Endothelial cell of umbilical vein (primary cell): ENCODE data around the gene FOXJ3.

ENCODE experiments used
- EZH2 ChIP-seq: IDR thresholded peaks from 2 replicates; pipeline ENCODE4 v1.6.1; 2012; ENCODE audit warnings: borderline replicate concordance, low read depth, mild to moderate bottlenecking, moderate library complexity, low read length, inconsistent platforms; ENCODE audit not compliant: severe bottlenecking
- FOS ChIP-seq: IDR thresholded peaks from 2 replicates; pipeline ENCODE4 v1.6.1; 2011; ENCODE audit warnings: mild to moderate bottlenecking, low read length, moderate library complexity, borderline replicate concordance; ENCODE audit not compliant: insufficient read depth
- GATA2 ChIP-seq: IDR thresholded peaks from 2 replicates; pipeline ENCODE4 v1.7.0; 2011; ENCODE audit warnings: low read depth, mild to moderate bottlenecking, moderate library complexity, mixed read lengths, low read length; ENCODE audit not compliant: insufficient read length, insufficient read depth
- JUN ChIP-seq: IDR thresholded peaks from 2 replicates; pipeline ENCODE4 v1.6.1; 2011; ENCODE audit warnings: borderline replicate concordance, low read depth; ENCODE audit not compliant: insufficient read length, insufficient read depth
- MYC ChIP-seq: IDR thresholded peaks from one replicate; pipeline ENCODE4 v1.6.1; 2011; ENCODE audit warnings: mild to moderate bottlenecking, low read depth, low read length
- POLR2A ChIP-seq: IDR thresholded peaks from 2 replicates; pipeline ENCODE4 v1.6.1; 2012; ENCODE audit warnings: low read depth, mild to moderate bottlenecking, control low read depth, low read length
- POLR2AphosphoS5 ChIP-seq: IDR thresholded peaks from 2 replicates; pipeline ENCODE4 v1.6.1; 2012; ENCODE audit warnings: low read depth, mild to moderate bottlenecking, control low read depth, low read length, moderate library complexity; ENCODE audit not compliant: insufficient read depth
- TF ChIP-seq, protein P1 (sequence below), 2 donors: IDR thresholded peaks; 1 replicate in 1 of 2; 2 replicates in 1 of 2; pipeline ENCODE4 v1.5.1; 2011; ENCODE audit warnings: low read length in 2 of 2, mild to moderate bottlenecking in 2 of 2, moderate library complexity in 2 of 2, control low read depth in 1 of 2, inconsistent platforms in 1 of 2, low read depth in 1 of 2; ENCODE audit not compliant: insufficient read depth in 1 of 2; ENCODE audit errors: extremely low read depth in 1 of 2
- TF ChIP-seq, protein P2 (sequence below): IDR thresholded peaks from 2 replicates; pipeline ENCODE4 v1.6.1; 2011; ENCODE audit not compliant: insufficient read depth, insufficient read length

DNA sequence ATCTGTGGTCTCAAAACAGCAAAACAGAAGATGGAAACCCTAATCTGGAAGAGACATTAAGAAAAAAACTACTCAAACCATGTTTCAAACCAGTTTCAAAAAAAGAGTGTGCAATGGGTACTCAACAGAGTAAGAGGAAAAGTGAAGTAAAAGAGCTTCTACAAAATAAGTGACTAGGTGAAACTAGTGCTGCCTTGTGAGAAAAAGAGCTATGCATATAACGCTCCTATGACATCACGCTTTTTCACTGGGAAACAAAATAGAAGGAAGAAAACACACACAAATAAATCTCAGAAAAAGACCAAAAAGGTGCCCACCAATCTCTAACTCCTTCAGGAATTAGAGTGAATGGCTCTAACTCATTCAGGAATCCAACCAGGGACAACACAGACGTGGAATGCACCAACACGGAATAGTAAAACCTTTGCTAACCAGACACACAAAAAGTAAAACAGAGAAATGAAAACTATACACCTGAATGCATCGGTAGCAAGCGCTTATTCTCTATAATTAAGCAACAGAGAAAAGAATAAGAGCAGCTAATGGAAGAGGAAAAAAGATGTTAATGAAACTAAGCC is 1.3 kb downstream of the FOXJ3 start:
- TF ChIP-seq, protein P1, sequence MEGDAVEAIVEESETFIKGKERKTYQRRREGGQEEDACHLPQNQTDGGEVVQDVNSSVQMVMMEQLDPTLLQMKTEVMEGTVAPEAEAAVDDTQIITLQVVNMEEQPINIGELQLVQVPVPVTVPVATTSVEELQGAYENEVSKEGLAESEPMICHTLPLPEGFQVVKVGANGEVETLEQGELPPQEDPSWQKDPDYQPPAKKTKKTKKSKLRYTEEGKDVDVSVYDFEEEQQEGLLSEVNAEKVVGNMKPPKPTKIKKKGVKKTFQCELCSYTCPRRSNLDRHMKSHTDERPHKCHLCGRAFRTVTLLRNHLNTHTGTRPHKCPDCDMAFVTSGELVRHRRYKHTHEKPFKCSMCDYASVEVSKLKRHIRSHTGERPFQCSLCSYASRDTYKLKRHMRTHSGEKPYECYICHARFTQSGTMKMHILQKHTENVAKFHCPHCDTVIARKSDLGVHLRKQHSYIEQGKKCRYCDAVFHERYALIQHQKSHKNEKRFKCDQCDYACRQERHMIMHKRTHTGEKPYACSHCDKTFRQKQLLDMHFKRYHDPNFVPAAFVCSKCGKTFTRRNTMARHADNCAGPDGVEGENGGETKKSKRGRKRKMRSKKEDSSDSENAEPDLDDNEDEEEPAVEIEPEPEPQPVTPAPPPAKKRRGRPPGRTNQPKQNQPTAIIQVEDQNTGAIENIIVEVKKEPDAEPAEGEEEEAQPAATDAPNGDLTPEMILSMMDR (IDR thresholded peaks at IDR 0.05; ENCODE audit: extremely low read depth in 1 of 2, insufficient read depth in 1 of 2, low read depth in 1 of 2, low read length in 2 of 2): no peak
- no peak for TF ChIP-seq EZH2
- TF ChIP-seq POLR2AphosphoS5: no peak
- TF ChIP-seq POLR2A: no peak
- TF ChIP-seq FOS: no peak
- TF ChIP-seq, protein P2, sequence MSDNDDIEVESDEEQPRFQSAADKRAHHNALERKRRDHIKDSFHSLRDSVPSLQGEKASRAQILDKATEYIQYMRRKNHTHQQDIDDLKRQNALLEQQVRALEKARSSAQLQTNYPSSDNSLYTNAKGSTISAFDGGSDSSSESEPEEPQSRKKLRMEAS: no peak
- TF ChIP-seq MYC: no peak
- no peak for TF ChIP-seq JUN
- TF ChIP-seq GATA2: no peak
